Dedifferentiated amniotic fluid mesenchymal stem cell (primary cell): Measurements from ENCODE around the gene LYL1.

Experiments
- DNase-seq: peaks from one replicate; pipeline ENCODE4 v3.0.0-alpha.2; 2016; ENCODE audit errors: extremely low spot score

Gene LYL1

DNA sequence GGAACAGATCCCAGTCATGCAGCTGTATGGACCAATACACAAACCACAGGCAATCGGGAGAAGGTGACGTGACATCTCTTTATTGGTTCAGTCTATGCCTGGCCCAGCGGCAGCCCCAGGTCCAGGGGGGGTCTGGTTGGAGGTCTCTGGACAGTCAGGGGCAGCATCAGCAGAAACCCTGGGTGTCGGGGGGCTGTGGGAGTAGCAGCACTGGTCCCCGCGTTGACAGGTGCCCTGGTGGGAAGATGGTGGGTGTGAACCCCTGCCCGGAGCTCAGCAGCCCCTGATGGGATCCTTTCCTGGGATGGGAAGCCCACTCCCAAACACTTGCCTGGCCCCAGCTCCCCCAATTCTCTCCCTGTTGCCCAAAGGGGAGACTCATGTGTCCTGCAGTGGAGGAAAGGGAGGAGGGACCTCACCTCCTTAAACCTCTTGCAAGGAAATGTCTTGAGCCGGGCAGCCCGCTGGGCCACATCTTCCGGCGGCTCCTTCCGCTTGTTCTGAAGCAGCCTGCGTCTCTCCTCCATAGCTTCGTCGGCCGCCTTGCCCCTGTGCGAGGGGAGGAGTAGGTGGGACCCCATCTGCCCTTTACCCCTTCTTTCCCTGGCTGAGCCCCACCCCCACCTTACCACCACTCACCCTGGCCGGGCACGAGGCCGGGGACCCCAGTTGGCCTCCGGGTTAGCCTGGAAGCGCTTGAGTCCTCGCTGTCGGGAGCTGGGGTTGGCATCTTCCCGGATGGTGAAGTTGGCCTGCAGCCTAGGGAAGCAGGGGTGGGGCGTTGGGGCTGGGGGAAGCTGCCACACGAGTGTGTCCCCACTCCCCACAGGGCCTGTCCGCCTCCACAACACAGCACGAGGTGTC lies 2.4 kb upstream of the LYL1 start:
- DNase-seq, result no peak

DNA sequence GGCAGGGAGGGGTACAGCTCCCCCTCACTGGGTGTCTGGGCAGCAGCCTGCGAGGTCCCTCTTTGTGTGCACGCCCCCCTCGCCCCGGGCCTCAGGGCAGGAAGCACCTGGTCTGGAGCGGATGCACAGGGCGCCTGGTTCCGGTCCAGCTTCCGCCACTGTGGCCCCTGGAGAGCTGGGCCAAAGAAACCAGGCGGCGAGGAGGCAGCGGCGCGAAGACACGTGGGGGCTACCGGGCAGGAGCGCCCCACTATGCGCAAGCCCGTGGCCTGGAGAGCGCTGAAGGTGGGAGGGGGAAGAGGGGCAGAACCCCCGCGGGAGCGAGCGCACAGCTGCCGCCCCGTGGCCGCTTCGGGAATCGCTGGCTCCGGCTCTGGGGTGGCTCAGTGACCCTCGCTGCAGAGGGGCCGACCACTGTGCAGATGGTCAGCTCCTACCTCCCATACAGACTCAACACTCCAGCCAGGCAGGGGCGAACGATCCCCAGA lies 1.7 kb upstream of the LYL1 start:
- DNase-seq, result no peak

DNA sequence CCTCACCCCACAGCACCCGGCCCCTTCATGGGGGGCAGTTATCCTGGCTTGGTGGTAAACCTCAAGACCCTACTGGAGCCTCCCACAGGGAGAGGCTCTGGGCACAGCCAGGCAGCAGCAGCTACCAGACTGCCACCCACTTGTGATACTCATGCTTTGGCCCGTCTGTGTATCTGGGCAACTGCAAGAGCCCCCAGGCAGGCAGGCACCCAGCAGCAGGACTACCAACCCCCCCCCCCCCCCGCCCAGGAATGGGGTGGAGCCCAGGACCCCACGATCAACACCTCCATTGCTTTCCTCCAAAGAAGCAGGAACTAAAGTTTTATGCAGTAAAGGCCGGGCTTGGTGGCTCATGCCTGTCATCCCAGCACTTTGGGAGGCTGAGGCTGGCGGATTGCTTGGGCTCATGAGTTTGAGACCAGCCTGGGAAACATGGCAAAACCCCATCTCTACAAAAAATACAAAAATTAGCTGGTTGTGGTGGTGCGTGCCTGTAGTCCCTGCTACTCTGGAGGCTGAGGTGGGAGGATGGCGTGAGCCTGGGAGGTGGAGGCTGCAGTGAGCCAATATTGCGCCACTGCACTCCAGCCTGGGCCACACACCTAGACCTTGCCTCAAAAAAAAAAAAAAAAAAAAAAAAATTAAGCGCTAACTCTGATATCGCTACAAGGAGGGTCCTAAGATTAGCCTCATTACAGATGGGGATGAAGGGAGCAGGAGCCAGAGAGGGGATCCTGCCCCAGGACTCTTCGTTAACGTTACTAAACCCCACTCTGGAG lies 1.1 kb upstream of the LYL1 start:
- no peak for DNase-seq

DNA sequence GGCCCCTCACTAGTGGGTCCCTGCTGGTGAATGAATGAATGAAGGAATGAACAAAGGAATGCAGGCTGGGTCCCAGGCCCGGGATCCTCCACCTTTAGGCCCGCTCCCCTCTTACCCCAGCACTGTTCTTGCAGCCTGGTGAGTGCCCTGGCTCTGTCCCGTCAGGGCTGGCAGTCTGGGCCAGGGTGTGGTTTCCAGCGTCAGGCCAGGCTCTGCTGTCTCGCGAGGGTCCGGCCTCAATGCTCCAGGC lies 317 bp downstream of the LYL1 start:
- no peak for DNase-seq

DNA sequence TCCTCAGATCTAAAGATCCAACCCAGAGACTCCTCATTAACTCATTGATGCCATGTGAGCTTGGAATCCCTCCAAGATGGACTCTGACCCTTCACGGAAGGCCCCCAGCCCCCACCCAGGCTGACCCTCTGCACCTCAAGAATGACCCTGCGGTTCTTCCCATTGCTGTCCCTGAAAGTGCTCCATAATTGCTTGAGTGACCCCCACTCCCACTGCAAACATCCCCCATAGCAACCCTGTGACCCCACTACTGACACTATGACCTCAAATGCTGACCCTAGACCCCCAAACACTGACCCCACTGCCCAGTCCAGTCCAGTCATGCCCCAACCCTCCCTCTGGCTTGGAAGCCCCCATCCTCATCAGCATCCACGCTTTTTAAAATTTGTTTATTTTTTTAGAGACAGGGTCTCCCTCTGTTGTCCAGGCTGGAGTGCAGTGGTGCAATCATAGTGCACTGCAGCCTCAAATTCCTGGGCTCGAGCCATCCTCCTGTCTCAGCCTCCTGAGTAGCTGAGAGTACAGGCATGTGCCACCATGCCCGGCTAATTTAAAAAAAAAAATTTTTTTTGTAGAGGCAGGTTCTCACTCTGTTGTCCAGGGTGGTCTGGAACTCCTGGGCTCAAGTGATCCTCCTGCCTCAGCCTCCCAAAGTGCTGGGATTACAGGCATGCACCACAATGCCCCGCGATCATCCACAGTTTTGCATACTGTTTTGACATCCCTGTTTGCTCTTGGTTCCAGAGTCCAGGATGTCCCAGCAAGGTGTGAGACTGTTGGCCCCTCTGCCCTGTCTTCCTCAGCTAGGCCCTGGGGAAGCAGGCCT lies 855 bp downstream of the LYL1 start:
- DNase-seq, result no peak

DNA sequence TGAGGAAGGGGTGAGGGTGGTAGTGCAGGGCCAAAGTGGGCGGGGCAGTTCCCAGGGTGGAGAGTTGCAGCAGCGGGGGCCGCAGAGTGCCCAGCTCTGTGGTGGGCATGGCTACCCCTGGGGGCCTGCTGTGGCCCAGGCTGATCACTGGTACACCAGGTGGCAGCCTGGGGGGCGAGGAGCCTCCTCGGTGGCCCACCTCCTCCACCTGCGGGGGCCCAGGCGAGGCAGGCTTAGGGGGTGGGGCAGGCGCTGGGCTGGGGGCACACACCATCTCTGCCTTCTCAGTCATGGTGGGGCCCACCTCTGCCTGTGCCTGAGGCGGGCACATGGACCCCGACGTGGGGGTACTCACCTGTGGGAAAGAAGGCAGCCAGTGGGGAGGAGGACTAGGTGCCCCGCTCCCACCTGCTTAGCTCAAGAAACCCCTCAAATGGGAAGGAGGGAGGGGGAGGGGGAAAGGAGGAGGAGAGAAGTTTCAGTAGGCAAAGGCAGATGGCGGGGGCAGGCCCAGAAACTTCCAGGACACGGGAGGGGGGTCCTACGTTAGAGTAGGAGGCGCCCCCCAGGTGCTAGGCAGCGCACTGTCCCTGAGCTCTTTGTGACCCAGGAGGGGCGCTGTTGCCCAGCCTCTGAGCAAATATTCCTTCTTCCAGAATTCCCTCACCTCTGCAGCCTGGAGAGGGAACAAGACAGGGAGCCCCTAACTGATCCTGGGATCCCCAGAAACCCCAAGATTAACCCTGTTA lies 1.6 kb downstream of the LYL1 start:
- DNase-seq, result no peak

DNA sequence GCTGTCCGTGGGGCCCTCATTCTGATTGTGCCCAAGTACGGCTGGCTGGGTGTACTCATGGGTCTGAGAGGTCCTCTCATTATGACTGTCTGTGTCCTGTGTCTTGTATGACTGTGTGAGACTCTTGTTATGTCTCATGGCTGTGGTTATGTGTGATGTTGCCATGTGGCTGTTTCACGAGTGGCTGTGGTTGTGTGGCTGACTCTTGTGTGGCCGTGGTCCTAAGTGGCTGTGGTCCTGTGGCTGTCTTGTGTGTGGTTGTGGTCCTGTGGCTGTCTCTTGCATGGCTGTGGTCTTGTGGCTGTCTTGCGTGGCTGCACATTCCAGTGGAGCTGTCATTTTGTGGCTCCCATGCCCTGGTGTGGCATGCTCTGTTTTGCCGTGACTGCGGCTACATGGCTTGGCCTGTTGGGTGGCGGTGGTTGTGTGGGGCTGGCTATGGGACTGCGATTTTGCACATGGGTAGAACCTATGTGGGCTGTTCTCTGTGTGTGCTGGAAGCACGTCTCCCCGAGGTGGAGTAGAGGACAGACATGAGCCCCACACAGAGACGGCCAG lies 2.5 kb downstream of the LYL1 start:
- DNase-seq, result no peak

DNA sequence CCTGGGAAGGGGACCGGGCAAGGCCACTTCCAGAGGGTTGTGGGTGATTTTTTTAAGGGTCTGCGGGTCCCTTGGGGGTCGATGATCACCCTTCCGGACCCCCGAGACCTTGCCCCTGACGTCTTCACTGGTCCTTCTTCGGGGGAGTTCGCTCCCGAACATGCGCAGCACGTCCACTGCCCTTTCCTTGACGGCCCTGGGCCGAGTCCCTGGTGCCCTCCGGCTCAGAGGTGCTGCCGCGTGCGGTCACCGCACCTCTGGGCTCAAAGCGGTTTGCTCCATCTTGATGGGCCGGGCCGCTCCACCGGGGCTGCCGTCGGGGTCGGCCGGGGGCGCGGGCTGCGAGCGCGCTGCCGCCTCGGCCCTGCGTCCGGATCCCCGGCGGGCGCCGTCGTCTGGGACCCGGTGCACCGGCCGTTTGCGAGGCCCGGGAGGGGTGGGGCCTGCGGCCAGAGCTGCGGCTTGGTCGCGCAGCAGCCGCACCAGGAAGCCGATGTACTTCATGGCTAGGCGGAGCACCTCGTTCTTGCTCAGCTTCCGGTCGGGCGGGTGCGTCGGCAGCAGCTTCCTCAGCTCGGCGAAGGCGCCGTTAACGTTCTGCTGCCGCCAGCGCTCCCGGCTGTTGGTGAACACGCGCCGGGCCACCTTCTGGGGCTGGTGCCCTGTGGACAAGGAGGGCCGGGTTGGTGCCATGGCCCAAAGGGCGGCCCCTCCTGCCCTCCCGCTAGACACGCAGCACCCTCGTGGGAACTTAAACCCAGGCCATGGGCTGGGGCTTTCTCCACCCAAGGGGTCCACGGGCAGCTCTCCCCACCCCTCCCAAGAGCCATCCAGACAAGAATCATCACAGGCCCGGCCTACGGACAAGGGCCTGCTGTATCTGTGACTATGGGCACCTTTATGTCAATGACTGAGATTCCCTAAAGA lies 3.3 kb downstream of the LYL1 start:
- no peak for DNase-seq

DNA sequence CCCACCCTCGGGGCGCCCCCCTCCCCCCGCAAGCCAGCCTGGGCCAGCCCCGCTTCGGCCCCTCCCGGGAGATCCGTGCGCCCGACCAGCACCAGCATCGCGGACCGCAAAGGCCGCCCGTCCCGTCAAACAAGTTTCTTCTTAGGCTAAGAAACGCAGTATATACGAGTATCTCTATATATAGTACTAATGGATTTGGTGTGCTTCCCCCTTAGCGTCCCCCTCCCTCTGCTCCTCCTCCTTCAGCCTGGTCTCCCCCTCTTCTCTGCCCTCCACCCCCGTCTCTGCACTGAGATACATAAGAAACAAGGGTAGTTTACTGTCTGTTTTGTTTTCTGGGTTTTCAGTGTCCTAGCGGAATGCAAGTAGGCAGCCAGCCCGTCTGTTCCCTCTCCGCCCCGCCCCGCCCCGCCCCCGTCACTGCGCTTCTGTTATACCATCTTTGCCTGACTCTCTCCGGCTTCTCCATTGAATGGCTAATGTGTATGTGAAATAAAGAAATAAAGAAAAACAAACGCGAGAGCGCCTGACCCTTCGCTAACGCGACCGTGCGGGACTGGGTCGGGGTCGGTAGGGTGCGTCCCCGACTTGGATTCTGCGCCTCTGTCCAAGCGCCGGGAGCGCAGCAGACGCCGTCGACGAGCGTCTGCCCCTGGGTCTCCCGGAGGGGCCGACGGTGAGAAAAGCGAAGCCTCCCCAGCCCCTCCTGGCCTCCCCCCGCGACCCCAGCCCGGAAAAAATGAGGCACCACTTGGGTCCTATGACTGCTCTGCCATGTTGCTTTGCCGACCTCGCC lies 4.2 kb downstream of the LYL1 start:
- DNase-seq, result no peak

DNA sequence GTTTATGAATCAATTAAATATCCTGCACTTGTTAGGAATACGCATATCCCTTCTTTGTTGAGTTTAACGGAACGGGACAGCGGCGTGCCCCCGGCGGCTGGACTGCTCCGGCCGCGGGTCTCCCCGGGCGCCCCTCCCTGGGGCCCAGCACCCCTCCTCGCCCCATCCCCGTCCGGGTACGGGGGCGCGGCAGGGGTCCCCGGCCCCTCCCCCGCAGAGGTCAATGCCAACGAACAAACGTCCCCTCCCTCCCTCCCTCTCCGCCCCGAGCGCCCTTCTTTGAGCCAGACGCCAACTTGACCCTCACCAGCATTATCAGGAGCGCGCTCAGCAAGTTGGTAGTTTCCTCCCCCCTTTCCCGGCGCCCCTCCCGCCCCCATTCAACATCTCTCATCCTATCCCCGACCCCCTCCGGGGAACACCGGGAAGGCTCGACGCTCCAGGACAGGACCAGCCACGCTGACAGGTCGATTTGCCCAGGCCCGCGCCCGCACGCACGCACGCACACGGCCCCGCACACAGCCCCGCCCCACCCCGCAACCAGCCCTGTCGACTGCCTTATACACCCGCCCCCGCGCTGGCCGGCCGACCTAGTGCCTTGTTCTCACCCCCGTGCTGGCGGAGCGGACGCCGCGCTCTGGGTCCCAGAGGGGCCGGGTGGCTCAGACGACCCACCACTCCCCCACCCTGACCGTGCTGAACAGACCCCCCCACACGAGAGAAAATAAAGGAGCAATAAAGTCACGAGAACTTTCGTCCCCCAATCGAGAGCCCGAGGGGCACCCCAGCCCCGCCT lies 5.0 kb downstream of the LYL1 start:
- no peak for DNase-seq

DNA sequence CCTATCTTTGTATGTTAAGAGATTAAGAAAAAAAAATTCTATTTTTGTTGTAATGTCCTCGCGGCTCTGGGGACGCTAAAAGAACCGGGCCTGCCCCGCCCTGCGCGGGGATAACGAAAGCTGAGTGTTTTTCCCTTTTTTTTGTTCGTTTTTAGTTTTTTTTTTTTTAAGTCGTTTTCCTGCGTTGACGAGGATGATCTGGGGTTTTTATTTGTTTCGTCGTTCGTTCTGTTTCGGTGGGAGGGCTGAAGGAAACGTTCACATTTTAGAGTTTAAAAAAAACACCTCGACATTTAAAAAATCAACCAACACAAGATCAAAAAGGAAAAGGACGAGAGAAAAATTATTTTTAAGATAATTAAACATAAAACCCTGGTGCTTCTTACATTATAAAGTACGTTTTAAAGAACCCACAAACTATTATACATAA lies 5.6 kb downstream of the LYL1 start:
- no peak for DNase-seq

DNA sequence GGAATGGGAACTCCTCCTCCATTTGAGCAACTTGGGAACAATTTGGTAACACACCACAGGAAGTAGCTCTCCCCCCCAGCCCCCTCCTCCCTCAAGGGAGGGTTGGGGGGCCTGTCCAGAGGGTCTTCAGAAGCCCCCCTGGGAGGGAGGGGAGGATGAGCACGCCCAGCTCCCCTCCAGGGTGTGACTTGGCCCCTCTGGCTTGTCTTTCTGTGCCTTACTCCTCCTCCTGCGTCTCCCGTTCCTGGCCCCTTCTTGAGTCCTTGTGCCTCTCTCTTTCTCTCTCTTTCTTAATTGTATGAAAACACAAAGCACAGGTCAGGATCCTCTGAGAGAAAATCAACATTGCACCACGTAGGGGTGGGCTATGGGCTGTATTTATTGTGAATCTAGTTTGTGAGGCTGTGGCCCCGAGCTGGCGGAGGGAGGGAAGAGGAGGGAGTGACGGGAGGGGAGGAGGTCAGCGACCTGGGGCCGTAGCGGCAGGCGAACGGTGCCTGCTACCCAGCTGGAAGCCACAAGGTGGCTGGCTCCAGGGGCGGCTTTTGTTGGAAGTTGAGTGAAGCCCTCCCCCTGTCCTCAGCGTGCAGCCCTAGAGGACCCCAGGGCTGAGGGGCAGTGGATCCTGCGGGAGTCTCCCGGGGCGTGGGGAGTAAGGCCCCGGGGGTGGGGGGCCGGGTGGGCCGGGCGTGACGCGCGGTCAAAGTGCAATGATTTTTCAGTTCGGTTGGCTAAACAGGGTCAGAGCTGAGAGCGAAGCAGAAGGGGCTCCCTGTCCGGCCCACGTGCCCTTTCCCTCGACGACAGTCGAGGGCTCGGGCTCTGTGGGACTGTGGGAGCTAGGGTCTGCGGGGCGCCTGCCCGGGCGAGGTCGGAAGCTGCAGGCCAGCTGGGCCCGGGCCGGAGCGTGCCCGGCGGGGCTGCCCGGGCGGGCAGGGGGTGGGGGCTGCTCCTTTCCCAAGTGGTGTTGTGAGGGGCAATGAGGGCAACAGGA lies 6.4 kb downstream of the LYL1 start:
- DNase-seq, result no peak

DNA sequence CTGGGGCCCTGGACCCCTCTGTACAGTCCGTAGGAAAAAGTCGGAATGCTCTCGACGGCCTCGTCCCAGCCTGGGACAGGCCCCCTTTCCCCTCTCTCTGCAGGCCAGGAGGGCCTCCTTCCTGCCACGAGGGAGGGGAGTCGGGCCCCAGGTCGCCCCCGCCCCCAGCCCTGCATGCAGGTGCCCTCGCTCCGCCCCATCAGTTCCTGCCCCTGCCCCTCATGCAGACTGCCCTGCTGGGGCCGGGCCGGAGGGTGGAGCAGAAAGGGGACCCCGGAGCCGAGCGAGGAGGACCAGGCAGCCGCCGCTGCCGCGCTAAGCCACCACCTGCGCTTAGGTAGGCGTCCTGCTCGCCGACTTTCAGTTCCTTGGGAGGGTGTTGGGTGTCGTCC lies 7.3 kb downstream of the LYL1 start:
- DNase-seq, result no peak

DNA sequence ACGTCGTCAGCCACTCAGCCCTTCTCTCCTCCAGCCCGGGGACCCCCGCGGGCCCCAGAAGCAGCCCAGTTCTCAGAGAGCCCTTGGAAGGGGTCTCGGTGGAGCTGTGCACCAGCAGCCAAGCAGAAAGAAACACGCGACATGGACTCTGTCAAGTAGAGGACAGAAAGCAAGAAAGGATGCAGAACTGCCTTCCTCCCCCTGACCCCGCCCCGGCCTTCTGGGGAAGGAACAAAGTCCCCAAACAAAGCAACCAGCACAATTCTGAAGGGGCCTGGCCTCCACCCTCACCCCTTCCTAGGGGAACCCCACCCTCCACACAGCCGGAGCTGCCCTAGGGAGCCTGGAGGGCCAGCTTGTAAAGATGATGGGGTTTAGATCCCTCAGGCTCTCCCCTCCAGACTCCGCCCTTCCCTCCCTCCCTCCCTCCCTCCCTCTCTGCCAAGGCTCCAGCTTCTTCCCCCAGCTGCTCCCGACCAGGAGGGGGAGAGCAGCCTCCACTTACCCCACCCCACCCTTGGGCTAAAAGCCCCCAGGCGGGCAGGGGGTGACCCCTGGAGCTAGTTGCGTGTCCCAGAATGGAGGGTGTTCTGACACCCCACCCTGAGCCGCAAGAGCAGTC lies 7.8 kb downstream of the LYL1 start:
- DNase-seq, result no peak

DNA sequence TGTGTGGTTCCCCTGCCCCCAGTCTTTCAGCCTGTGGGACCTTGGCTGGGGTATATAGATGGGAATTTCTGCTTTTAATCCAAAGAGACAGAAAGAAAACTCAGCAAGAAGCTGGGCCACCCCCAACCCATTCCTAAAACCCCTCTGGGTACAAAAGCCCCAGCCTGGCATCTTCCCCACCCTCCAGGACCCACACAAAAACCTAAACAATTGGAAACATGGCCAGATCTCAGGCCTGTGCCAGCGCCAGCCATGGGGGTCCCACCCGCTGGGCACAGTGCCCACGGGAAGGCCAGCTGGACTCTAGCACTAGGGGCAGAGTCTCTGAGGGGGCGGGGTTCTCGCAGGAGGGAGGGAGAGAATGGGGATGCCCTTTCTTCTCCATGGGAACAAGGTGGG lies 8.6 kb downstream of the LYL1 start:
- no peak for DNase-seq

DNA sequence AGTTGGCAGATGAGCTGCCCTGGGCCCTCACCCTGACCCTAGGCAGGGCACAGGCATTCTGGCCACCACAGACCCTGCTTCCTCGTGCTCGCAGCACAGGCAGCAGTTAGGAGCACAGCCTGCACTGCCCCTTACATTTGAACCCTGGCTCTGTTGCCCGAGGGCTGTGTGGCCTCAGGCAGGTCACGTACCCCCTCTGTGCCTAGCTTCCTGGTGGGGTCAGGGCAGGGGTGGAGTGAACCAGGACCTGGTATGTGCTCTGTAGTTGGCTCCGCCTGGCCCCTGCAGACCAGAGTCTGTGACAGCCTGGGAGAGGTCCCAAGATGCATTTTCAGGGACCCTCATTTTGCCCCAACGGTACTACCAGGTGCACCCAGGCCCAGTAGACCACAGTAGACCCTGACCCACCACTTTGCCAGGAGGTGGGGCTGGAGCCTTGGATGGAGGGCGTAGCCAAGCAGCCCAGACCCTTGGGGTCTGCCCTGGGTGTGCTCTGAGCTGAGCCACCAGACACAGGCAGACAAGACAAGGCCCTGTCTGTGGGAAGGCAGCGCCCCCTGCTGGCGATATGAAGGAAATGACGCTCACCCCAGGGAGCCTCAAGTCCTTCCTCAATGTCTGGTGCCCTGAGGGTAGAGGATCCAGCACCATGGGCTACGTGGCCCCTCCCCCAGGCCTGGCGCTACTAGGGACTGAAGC lies 9.1 kb downstream of the LYL1 start:
- peak; percentile 84 for DNase-seq
